KMS-11 (cell line): ENCODE results near the gene SLC7A14.

Experiments
- H2AFZ ChIP-seq: fragments of 200-600 bp; sonication (generic); 2 replicates; pipeline ENCODE4 v1.6.1; 2016; ENCODE audit warnings: antibody characterized with exemption, mixed run types, low read depth
- H3K27ac ChIP-seq: fragments of 200-600 bp; sonication (generic); 2 replicates; pipeline ENCODE4 v1.6.1; 2016; ENCODE audit warnings: mild to moderate bottlenecking, mixed run types
- H3K27me3 ChIP-seq: fragments of 200-600 bp; sonication (generic); 2 replicates; pipeline ENCODE4 v1.6.1; 2017; ENCODE audit warnings: mild to moderate bottlenecking, low read depth, mixed run types, moderate library complexity; ENCODE audit not compliant: insufficient read depth
- H3K36me3 ChIP-seq: fragments of 200-600 bp; sonication (generic); 2 replicates; pipeline ENCODE4 v1.6.1; 2017; ENCODE audit warnings: mild to moderate bottlenecking, mixed run types; ENCODE audit not compliant: insufficient read depth
- H3K4me1 ChIP-seq: fragments of 200-600 bp; sonication (generic); 2 replicates; pipeline ENCODE4 v1.6.1; 2016; ENCODE audit warnings: mild to moderate bottlenecking, low read depth, mixed run types; ENCODE audit not compliant: poor library complexity, severe bottlenecking
- H3K4me2 ChIP-seq: fragments of 200-600 bp; sonication (generic); 2 replicates; pipeline ENCODE4 v1.7.0; 2016; ENCODE audit warnings: mild to moderate bottlenecking, mixed run types
- H3K4me3 ChIP-seq: fragments of 200-600 bp; sonication (generic); IDR thresholded peaks from 2 replicates; pipeline ENCODE4 v1.6.1; 2017; ENCODE audit warnings: low read depth, low read length, mixed read lengths; ENCODE audit not compliant: insufficient read depth
- H3K79me2 ChIP-seq: fragments of 200-600 bp; sonication (generic); 2 replicates; pipeline ENCODE4 v1.6.1; 2016; ENCODE audit warnings: low read depth, mixed run types; ENCODE audit not compliant: insufficient read depth
- H3K9ac ChIP-seq: fragments of 200-600 bp; sonication (generic); 2 replicates; pipeline ENCODE4 v1.6.1; 2016; ENCODE audit warnings: mild to moderate bottlenecking, mixed run types
- H4K20me1 ChIP-seq: fragments of 200-600 bp; sonication (generic); 2 replicates; pipeline ENCODE4 v1.6.1; 2016; ENCODE audit warnings: mild to moderate bottlenecking, mixed run types; ENCODE audit not compliant: insufficient read depth
- TF ChIP-seq, protein P1 (sequence below): fragments of 200-600 bp; sonication (generic); conservative IDR thresholded peaks from 2 replicates; pipeline ENCODE4 v1.6.1; 2017; ENCODE audit warnings: low read depth, mild to moderate bottlenecking, antibody characterized with exemption, low read length, moderate library complexity, mixed read lengths

The SLC7A14 gene

DNA sequence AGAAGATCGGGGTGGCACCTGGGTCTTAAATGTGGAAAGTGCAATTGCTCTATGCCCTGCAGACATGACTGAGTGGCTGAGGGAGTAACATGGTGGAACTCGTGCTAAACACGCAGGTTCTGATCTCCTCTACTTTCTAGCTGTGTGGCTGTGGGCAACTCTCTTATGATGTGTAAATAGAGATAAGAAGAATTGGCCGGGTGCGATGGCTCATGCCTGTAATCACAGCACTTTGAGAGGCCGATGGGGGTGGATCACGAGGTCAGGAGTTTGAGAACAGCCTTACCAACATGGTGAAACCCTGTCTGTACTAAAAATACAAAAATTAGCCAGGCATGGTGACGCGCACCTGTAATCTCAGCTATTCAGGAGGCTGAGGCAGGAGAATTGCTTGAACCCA lies 99.5 kb downstream of the SLC7A14 start:
- TF ChIP-seq, protein P1, sequence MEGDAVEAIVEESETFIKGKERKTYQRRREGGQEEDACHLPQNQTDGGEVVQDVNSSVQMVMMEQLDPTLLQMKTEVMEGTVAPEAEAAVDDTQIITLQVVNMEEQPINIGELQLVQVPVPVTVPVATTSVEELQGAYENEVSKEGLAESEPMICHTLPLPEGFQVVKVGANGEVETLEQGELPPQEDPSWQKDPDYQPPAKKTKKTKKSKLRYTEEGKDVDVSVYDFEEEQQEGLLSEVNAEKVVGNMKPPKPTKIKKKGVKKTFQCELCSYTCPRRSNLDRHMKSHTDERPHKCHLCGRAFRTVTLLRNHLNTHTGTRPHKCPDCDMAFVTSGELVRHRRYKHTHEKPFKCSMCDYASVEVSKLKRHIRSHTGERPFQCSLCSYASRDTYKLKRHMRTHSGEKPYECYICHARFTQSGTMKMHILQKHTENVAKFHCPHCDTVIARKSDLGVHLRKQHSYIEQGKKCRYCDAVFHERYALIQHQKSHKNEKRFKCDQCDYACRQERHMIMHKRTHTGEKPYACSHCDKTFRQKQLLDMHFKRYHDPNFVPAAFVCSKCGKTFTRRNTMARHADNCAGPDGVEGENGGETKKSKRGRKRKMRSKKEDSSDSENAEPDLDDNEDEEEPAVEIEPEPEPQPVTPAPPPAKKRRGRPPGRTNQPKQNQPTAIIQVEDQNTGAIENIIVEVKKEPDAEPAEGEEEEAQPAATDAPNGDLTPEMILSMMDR = no peak
- Histone ChIP-seq H3K79me2 (no peaks in the 10 kb centered on the region), H3K36me3 (no peaks in the 10 kb centered on the region), H3K4me1 (no peaks in the 10 kb centered on the region), H3K4me3 (no peak overlapping the region), H3K27ac (no peak overlapping the region), H3K27me3 (no peaks in the 10 kb centered on the region), H3K9ac (no peak overlapping the region), H4K20me1 (no peaks in the 10 kb centered on the region), H3K4me2 (no peak overlapping the region), H2AFZ (no peak overlapping the region)

DNA sequence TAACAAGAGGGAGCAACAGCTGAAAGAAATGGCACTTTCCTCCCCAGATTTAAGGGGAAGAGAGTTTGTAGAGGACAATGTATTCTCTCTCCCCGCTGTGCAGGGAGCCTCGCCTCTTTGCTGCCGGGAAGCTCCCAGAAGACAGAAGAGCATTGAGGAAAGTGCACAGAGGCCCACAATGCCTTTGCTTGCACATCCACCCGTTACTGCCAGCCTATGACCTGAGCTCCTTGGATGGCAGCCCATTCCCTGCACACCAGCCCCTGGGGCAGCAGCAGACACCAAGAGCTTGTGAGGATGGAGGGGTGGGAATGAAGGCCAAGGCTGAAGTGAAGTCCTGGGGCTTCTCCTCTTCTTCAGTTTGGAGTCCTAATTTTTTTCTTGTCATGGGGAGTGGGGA lies 100.2 kb downstream of the SLC7A14 start:
- Histone ChIP-seq H3K4me3 (no peak overlapping the region), H2AFZ (no peak overlapping the region), H3K27ac (no peak overlapping the region), H4K20me1 (no peaks in the 10 kb centered on the region), H3K4me2 (no peak overlapping the region), H3K27me3 (no peaks in the 10 kb centered on the region), H3K79me2 (no peaks in the 10 kb centered on the region), H3K36me3 (no peaks in the 10 kb centered on the region), H3K9ac (no peak overlapping the region), H3K4me1 (no peaks in the 10 kb centered on the region)
- TF ChIP-seq, protein P1 = no peak

DNA sequence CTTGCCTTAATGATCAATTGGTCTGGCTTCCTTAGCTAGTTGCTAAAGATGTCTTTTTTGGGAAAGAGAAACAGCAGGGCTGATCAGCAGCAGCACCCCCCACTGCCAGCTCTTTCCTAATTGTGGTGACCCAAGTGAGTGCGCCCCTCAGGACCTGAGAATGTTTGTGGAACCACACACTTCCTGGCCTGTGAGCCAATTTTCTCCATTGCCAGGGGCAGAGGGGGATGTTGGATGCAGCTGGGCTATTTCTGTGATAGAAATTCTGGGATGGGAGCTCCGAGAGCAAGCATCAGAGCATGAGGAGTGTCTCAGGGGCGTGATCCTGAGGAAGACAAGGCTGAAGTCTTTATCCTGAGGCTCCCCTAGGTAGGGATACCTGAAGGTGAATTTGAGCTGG lies 100.6 kb downstream of the SLC7A14 start:
- TF ChIP-seq, protein P1 = no peak
- H3K4me3 ChIP-seq = no peak overlapping the region
- H3K36me3 ChIP-seq = no peaks in the 10 kb centered on the region
- H3K9ac ChIP-seq = no peak overlapping the region
- no peak overlapping the region for H3K27ac ChIP-seq
- H2AFZ ChIP-seq = no peak overlapping the region
- H3K27me3 ChIP-seq = no peaks in the 10 kb centered on the region
- H3K79me2 ChIP-seq = no peaks in the 10 kb centered on the region
- H3K4me2 ChIP-seq = no peak overlapping the region
- H4K20me1 ChIP-seq = no peaks in the 10 kb centered on the region
- no peaks in the 10 kb centered on the region for H3K4me1 ChIP-seq

DNA sequence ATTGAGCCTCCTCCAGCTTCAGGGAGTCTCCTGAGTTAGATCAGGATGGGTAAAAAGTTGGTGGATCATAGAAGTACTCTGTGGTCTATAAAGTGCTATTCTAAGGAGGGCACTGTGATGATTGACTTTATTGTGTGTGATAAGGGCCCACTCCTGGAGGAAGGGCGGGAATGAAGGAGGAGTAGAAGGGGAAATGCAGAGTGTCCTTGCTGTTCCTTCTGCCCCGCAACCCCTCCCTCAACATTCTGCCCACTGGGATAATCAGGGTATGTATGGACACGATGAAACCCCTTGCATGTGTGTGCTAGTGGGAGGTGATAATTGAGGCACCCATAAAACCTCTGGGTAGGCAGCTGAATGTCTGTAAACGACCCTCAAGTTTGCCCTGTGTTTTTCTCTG lies 101.0 kb downstream of the SLC7A14 start:
- no peaks in the 10 kb centered on the region for H3K27me3 ChIP-seq
- H2AFZ ChIP-seq = no peak overlapping the region
- no peaks in the 10 kb centered on the region for H3K36me3 ChIP-seq
- H3K27ac ChIP-seq = no peak overlapping the region
- H4K20me1 ChIP-seq = no peaks in the 10 kb centered on the region
- no peak overlapping the region for H3K4me2 ChIP-seq
- H3K79me2 ChIP-seq = no peaks in the 10 kb centered on the region
- H3K9ac ChIP-seq = no peak overlapping the region
- TF ChIP-seq, protein P1 = no peak
- H3K4me1 ChIP-seq = no peaks in the 10 kb centered on the region
- no peak overlapping the region for H3K4me3 ChIP-seq
